Heart left ventricle (tissue), 16 donors: ENCODE data around the gene MIER1. TPM values are rescaled to one million over a fixed set of nuclear protein-coding genes. Genes with fewer than 3 reads are reported as not detected.

Source experiments
- ATAC-seq, 4 donors: fragments of 200-7000 bp; cut with Tn5 transposase; one replicate each; pipeline ENCODE4 v1.9.1; 2020 to 2022; ENCODE audit warnings: moderate library complexity in 4 of 4, mild to moderate bottlenecking in 3 of 4, moderate number of reproducible peaks in 1 of 4
- DNase-seq, 5 donors: peaks; one replicate each; pipeline ENCODE4 v3.0.0-alpha.2; 2020
- H3K27ac ChIP-seq, 12 donors: fragments of 200-600 bp; sonication (generic) in 4 of 12; one replicate each; pipeline versions ENCODE4 v1.5.0 to v1.8.0; 2016 to 2022; ENCODE audit warnings: mild to moderate bottlenecking in 2 of 12
- H3K27me3 ChIP-seq, 9 donors: fragments of 200-600 bp; sonication (generic) in 2 of 9; one replicate each; pipeline versions ENCODE4 v1.5.1 to v1.8.0; 2016 to 2022; ENCODE audit warnings: mild to moderate bottlenecking in 3 of 9
- H3K36me3 ChIP-seq, 9 donors: fragments of 200-600 bp; sonication (generic) in 2 of 9; one replicate each; pipeline versions ENCODE4 v1.5.0 to v1.8.0; 2018 to 2022; ENCODE audit warnings: mild to moderate bottlenecking in 2 of 9
- H3K4me1 ChIP-seq, 12 donors: fragments of 200-600 bp; sonication (generic) in 4 of 12; one replicate each; pipeline versions ENCODE4 v1.5.0 to v1.8.0; 2016 to 2022; ENCODE audit warnings: mild to moderate bottlenecking in 3 of 12
- H3K4me3 ChIP-seq, 12 donors: fragments of 200-600 bp; sonication (generic) in 4 of 12; one replicate each; pipeline versions ENCODE4 v1.5.0 to v1.8.0; 2017 to 2022; ENCODE audit warnings: mild to moderate bottlenecking in 9 of 12, moderate library complexity in 4 of 12
- H3K9me3 ChIP-seq, 12 donors: fragments of 200-600 bp; sonication (generic) in 4 of 12; one replicate each; pipeline versions ENCODE4 v1.5.0 to v1.8.0; 2016 to 2022; ENCODE audit warnings: mild to moderate bottlenecking in 1 of 12
- POLR2A ChIP-seq, 2 donors: fragments of 450-650 bp; IDR thresholded peaks; one replicate each; pipeline ENCODE4 v1.6.1; 2017; ENCODE audit warnings: antibody characterized with exemption in 2 of 2, mild to moderate bottlenecking in 2 of 2, moderate library complexity in 2 of 2
- WGBS, 4 donors: extraction: QIAGEN DNeasy Blood & Tissue Kit in 2 of 4; methylation state at CpG; one replicate each; pipeline versions ENCODE4 v1.1.5 to v1.1.7; 2013 to 2018; 5-methylcytosine and 5-hydroxymethylcytosine counted together
- intact Hi-C, 10 donors: fragments of 100-400 bp; cut with DNase I; formaldehyde crosslinking; loops; one replicate each; pipeline versions ENCODE4 v1.11.1 to v1.14.2; 2022
- polyA plus RNA-seq, 2 donors: library from polyadenylated mRNA; stranded (reverse); fragments of 200-250 nt; gene quantifications; one replicate each; pipeline ENCODE4 v1.2.3, GENCODE V29; 2013
- total RNA-seq, 9 donors: library from RNA; depleted of rRNA in 2 of 9; stranded (reverse); fragments of >200 nt in 2 of 9; fragmentation: NEBNext Ultra II Directional in 3 of 9; extraction: Animal tissue kit (Norgen Biotek cat#: 25700) in 3 of 9; gene quantifications; one replicate each; pipeline versions ENCODE4 v1.1.0 to v1.2.4, GENCODE V29; 2016 to 2023
- TF ChIP-seq, protein P1 (sequence below), 12 donors: fragments of 200-600 bp; sonication (generic) in 4 of 12; IDR thresholded peaks; one replicate each; pipeline versions ENCODE4 v1.5.0 to v1.8.0; 2018 to 2022; ENCODE audit warnings: antibody characterized with exemption in 12 of 12, mild to moderate bottlenecking in 5 of 12
- donor health status: ischemic (EF 13 %, LVEDD 7.1; RV severe dilation, severe dysfunction).
- donor health status: healthy with polysubstance abuse.
- donor health status: DM: no; HTN: yes; CAD: no.
- donor health status: DM: no; HTN: no; CAD: no.
- donor health status: ischemic (EF 25% LVEDD 6.9; RV normal size, moderate dysfunction).
- donor health status: ischemic (EF 25% LVEDD 5.7; RV mildly dilated, moderate dysfunction).
- donor health status: healthy.
- donor health status: DM: yes; HTN: yes; CAD: no.
- donor health status: ischemic (EF 35%, LVEDD 5.7; RV mildly dilated, moderate dysfunction).
- donor health status: nonischemic (EF 11% LVEDD 7.7; RV severe dilation, severe dysfunction).
- donor health status: DM: yes; HTN: yes; CAD: no.
- donor health status: PGD.
- donor health status: ischemic (EF 29% LVEDD 5.4; RV normal size, mild dysfunction).
- donor health status: nonischemic (EF 23%, LVEDD 6.1; RV moderate dilation, normal function).

Gene MIER1
- total and polyA plus RNA-seq, 11 donors: 7.3 to 23.8 (median 18.7) TPM

DNA sequence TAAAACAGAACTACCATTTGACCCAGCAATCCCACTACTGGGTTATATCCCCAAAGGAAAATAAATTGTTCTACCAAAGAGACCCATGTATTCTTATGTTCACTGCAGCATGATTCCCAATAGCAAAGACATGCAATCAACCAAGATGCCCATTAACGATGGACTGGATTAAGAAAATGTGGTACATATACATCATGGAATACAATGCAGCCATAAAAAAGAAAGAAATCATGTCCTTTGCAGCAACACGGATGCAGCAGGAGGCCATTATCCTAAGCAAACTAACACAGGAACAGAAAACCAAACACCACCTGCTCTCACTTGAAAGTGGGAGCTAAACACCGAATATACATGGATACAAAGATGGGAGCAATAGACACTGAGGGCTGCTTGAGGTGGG lies 85.0 kb downstream of the MIER1 start:
- Histone ChIP-seq H3K27ac (no peak overlapping the region), H3K36me3 (peaks cover 0 to 49% (median 25%) of the 10 kb centered on the region in 9 donors), H3K4me3 (no peak overlapping the region), H3K4me1 (peaks cover 0 to 16% (median 2%) of the 10 kb centered on the region in 12 donors), H3K9me3 (no peaks in the 10 kb centered on the region), H3K27me3 (no peaks in the 10 kb centered on the region)
- 94 to 98% (median 97%) methylated on average over 3 of the region's 3 CpGs for whole genome bisulfite sequencing, 4 donors
- intact Hi-C loops: loop anchor here in 1 of 10 donors (5.0 kb wide), 1 partner anchor 43 kb away; the partner anchor contains the start of gene SLC35D1
- ATAC-seq: no peak
- TF ChIP-seq POLR2A (IDR thresholded peaks at IDR 0.05): no peak
- no peak for DNase-seq

DNA sequence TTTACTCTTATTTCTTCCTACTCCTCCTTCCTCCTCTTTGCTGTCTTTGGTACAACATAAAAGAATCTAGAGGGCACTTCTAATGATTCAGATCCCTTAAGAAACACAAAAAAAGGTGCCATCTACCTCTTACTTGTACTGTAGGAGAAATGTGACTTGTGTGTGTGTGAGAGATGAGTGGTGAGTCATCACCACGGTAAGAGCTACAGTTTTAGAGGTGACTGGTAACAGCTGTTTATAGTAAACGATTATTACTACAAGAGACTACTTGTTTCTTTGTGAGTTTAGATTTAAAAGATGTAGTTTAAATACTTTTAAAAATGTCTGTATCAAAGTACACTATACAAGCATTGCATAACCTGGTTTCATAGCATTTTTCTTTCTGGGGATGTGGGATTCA lies 88.8 kb downstream of the MIER1 start:
- no peak for DNase-seq
- TF ChIP-seq, protein P1, sequence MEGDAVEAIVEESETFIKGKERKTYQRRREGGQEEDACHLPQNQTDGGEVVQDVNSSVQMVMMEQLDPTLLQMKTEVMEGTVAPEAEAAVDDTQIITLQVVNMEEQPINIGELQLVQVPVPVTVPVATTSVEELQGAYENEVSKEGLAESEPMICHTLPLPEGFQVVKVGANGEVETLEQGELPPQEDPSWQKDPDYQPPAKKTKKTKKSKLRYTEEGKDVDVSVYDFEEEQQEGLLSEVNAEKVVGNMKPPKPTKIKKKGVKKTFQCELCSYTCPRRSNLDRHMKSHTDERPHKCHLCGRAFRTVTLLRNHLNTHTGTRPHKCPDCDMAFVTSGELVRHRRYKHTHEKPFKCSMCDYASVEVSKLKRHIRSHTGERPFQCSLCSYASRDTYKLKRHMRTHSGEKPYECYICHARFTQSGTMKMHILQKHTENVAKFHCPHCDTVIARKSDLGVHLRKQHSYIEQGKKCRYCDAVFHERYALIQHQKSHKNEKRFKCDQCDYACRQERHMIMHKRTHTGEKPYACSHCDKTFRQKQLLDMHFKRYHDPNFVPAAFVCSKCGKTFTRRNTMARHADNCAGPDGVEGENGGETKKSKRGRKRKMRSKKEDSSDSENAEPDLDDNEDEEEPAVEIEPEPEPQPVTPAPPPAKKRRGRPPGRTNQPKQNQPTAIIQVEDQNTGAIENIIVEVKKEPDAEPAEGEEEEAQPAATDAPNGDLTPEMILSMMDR (IDR thresholded peaks at IDR 0.05): no peak
- TF ChIP-seq POLR2A (IDR thresholded peaks at IDR 0.05): no peak
- H3K4me3 ChIP-seq: no peak overlapping the region
- ATAC-seq: peak in 3 of 4 donors; percentile 61 to 80 (median 67)
- H3K9me3 ChIP-seq: no peaks in the 10 kb centered on the region
- H3K27me3 ChIP-seq: no peaks in the 10 kb centered on the region
- 32 to 41% (median 38%) methylated on average over 2 of the region's 2 CpGs for WGBS, 4 donors
- H3K36me3 ChIP-seq: peaks cover 0 to 46% (median 16%) of the 10 kb centered on the region in 9 donors
- peaks cover 0 to 5% (median 0%) of the 10 kb centered on the region in 12 donors for H3K4me1 ChIP-seq
- intact Hi-C loops: loop anchor here in 1 of 10 donors (5.0 kb wide), 1 partner anchor 39 kb away; the partner anchor contains the start of gene SLC35D1
- no peak overlapping the region for H3K27ac ChIP-seq

DNA sequence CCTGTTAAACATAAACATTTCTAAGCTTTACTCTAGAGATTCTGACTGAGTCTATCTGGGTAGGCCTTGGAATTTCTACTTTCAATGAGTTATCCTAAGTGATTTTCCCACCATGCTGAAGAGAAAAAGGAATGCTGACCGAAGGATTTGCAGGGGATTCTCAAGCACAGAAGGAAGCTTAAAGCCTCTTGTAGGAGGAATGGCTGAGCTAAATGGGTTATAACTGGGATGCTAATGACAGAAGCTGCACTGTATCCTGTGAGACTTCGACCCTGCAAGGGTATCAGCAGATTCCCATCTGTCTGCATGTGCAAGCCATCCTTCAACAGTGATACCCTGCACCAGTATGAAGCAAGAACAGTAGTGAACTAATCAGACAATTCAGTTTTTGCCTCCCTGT lies 93.8 kb downstream of the MIER1 start:
- Histone ChIP-seq H3K27ac (peak overlapping the region in 1 of 12 donors; percentile 28), H3K4me1 (peaks cover 3 to 28% (median 21%) of the 10 kb centered on the region in 12 donors), H3K4me3 (no peak overlapping the region), H3K27me3 (no peaks in the 10 kb centered on the region), H3K9me3 (no peaks in the 10 kb centered on the region), H3K36me3 (peaks cover 0 to 39% (median 26%) of the 10 kb centered on the region in 9 donors)
- intact Hi-C loops: no loop called here
- TF ChIP-seq, protein P1 (IDR thresholded peaks at IDR 0.05): no peak
- TF ChIP-seq POLR2A (IDR thresholded peaks at IDR 0.05): no peak
- no peak for DNase-seq
- 73 to 91% (median 78%) methylated on average over 2 of the region's 2 CpGs for WGBS, 4 donors
- ATAC-seq: no peak

DNA sequence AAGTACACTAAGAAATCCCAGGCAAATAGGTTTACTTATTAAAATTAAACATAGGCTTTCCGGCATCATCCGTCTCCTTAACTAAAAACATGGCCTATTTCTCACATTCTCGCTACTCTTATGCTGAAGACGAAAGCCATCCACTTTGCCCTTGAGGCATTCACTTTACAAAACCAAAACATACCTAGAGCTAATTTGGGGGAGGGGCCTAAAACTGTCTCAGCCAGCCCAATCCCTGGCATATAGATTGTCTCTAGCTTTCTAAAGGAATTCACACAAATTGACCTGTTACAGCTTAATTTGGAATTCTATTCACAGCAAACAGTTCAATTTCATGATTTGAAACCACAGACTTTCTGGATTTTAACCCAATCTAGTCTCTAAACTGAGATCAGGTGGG lies 94.3 kb downstream of the MIER1 start:
- intact Hi-C loops: no loop called here
- TF ChIP-seq, protein P1 (IDR thresholded peaks at IDR 0.05): no peak
- TF ChIP-seq POLR2A (IDR thresholded peaks at IDR 0.05): no peak
- ATAC-seq (no peak), DNase-seq (no peak)
- WGBS, 4 donors: 95 to 98% (median 97%) methylated on average over 4 of the region's 4 CpGs
- Histone ChIP-seq H3K27me3 (no peaks in the 10 kb centered on the region), H3K36me3 (peaks cover 0 to 44% (median 26%) of the 10 kb centered on the region in 9 donors), H3K4me3 (no peak overlapping the region), H3K4me1 (peaks cover 3 to 28% (median 20%) of the 10 kb centered on the region in 12 donors), H3K9me3 (no peaks in the 10 kb centered on the region), H3K27ac (peak overlapping the region in 11 of 12 donors; percentile 1 to 84 (median 56))
